Measurements from ENCODE around the gene SNCAIP.

Gene SNCAIP

GRCh38 chr5:122330881-122331280 lies 18.8 kb downstream of the SNCAIP start:
- no peak for ATAC-seq
- TF ChIP-seq CSDC2 (CRISPR knock-in tag; IDR thresholded peaks at IDR 0.05): no peak
- no peak for TF ChIP-seq PATZ1 (CRISPR knock-in tag; IDR thresholded peaks at IDR 0.05; ENCODE audit: borderline replicate concordance)
- no peak for TF ChIP-seq TOX (CRISPR knock-in tag; IDR thresholded peaks at IDR 0.05; ENCODE audit: borderline replicate concordance)
- TF ChIP-seq SNAI2 (CRISPR knock-in tag; IDR thresholded peaks at IDR 0.05): no peak
- no peak for TF ChIP-seq ISL1 (CRISPR knock-in tag; IDR thresholded peaks at IDR 0.05)
- TF ChIP-seq BACH2 (CRISPR knock-in tag; IDR thresholded peaks at IDR 0.05; ENCODE audit: borderline replicate concordance): no peak
- no peak for TF ChIP-seq PPARA (CRISPR knock-in tag; IDR thresholded peaks at IDR 0.05; ENCODE audit: borderline replicate concordance)
- no peak for TF ChIP-seq GLIS3 (CRISPR knock-in tag; IDR thresholded peaks at IDR 0.05)
- TF ChIP-seq ZNF565 (CRISPR knock-in tag; conservative IDR thresholded peaks at IDR 0.05; ENCODE audit: low read depth): no peak
- no peak for TF ChIP-seq POU6F1 (CRISPR knock-in tag; IDR thresholded peaks at IDR 0.05; ENCODE audit: borderline replicate concordance, low read depth)
- TF ChIP-seq ZC3H10 (CRISPR knock-in tag; IDR thresholded peaks at IDR 0.05): no peak
- TF ChIP-seq ZFP30 (CRISPR knock-in tag; IDR thresholded peaks at IDR 0.05): no peak
- TF ChIP-seq ZNF70 (CRISPR knock-in tag; IDR thresholded peaks at IDR 0.05): no peak
- TF ChIP-seq OSR1 (CRISPR knock-in tag; IDR thresholded peaks at IDR 0.05): no peak
- TF ChIP-seq CREB5 (CRISPR knock-in tag; IDR thresholded peaks at IDR 0.05; ENCODE audit: low read depth): no peak
- TF ChIP-seq ARNTL (CRISPR knock-in tag; IDR thresholded peaks at IDR 0.05; ENCODE audit: borderline replicate concordance, low read depth): no peak
- TF ChIP-seq ESRRG (CRISPR knock-in tag; IDR thresholded peaks at IDR 0.05): no peak

GRCh38 chr5:122332599-122333555 lies 20.8 kb downstream of the SNCAIP start:
- TF ChIP-seq TSHZ2 (CRISPR knock-in tag; IDR thresholded peaks at IDR 0.05) (no peak), BACH2 (CRISPR knock-in tag; IDR thresholded peaks at IDR 0.05; ENCODE audit: borderline replicate concordance) (no peak), ISL1 (CRISPR knock-in tag; IDR thresholded peaks at IDR 0.05) (peak; percentile 75), SNAI2 (CRISPR knock-in tag; IDR thresholded peaks at IDR 0.05) (no peak), ESRRG (CRISPR knock-in tag; IDR thresholded peaks at IDR 0.05) (no peak), PATZ1 (CRISPR knock-in tag; IDR thresholded peaks at IDR 0.05; ENCODE audit: borderline replicate concordance) (no peak)
- ATAC-seq: no peak

- no peak for TF ChIP-seq TOX (CRISPR knock-in tag; IDR thresholded peaks at IDR 0.05; ENCODE audit: borderline replicate concordance)
- ATAC-seq: no peak
Measured at GRCh38 chr5:122333564-122333963, 21.5 kb downstream of the SNCAIP start.

Measured in SK-N-SH treated with all-trans-retinoic acid at 6 μM for 48 hours (cell line).